Motor neuron (in vitro differentiated cells): Measurements from ENCODE around the gene PRRC1. TPM values are rescaled to one million over a fixed set of nuclear protein-coding genes. Genes with fewer than 3 reads are reported as not detected.
A peak's percentile ranks its signal among the peaks of the same experiment; 100 is the strongest.

Experiments
- ATAC-seq, 8 experiments: fragments of 200-7000 bp; cut with Tn5 transposase; replicated peaks in 6 of 8; 2 replicates each; pipeline ENCODE4 v1.8.0; 2021; ENCODE audit warnings: mild to moderate bottlenecking in 8 of 8, moderate library complexity in 8 of 8
- H3K27ac ChIP-seq, 2 donors: fragments of 250-450 bp; sonication (Bioruptor Pico); 2 replicates each; pipeline ENCODE4 v1.9.0; 2021; ENCODE audit warnings: antibody characterized with exemption in 2 of 2, mild to moderate bottlenecking in 2 of 2, moderate library complexity in 1 of 2
- H3K4me1 ChIP-seq, 2 donors: fragments of 250-450 bp; sonication (Bioruptor Pico); replicated peaks in 1 of 2; 2 replicates each; pipeline ENCODE4 v1.6.1; 2021; ENCODE audit warnings: antibody characterized with exemption in 2 of 2, mild to moderate bottlenecking in 2 of 2, moderate library complexity in 1 of 2
- H3K4me3 ChIP-seq, 5 donors: fragments of 250-450 bp; sonication (Bioruptor Pico); 2 replicates each; pipeline ENCODE4 v1.9.0; 2021; ENCODE audit warnings: antibody characterized with exemption in 5 of 5, mild to moderate bottlenecking in 5 of 5, moderate library complexity in 4 of 5
- WGBS, 10 experiments: fragments of 450-650 bp; shearing (Covaris generic); methylation state at CpG; one replicate each; pipeline ENCODE4 v1.0.0; 2022; 5-methylcytosine and 5-hydroxymethylcytosine counted together
- in situ Hi-C, 9 experiments: fragments of 400-800 bp; cut with MboI; loops; one replicate each; pipeline ENCODE4 v1.15.0; 2021; ENCODE audit warnings: low sequenced_read_pairs in 9 of 9, low pct_unique_long_range_greater_than_20kb in 2 of 9; ENCODE audit not compliant: unreplicated experiment in 9 of 9
- total RNA-seq, 8 experiments: library from RNA; unstranded; fragments of 300-600 nt; gene quantifications; 2 replicates each; pipeline versions ENCODE4 v1.2.3 to v1.2.4, GENCODE V29; 2022

PRRC1 gene
- total RNA-seq, 8 experiments from 2014 or later: 41.2 to 107 (median 56.2) TPM

DNA sequence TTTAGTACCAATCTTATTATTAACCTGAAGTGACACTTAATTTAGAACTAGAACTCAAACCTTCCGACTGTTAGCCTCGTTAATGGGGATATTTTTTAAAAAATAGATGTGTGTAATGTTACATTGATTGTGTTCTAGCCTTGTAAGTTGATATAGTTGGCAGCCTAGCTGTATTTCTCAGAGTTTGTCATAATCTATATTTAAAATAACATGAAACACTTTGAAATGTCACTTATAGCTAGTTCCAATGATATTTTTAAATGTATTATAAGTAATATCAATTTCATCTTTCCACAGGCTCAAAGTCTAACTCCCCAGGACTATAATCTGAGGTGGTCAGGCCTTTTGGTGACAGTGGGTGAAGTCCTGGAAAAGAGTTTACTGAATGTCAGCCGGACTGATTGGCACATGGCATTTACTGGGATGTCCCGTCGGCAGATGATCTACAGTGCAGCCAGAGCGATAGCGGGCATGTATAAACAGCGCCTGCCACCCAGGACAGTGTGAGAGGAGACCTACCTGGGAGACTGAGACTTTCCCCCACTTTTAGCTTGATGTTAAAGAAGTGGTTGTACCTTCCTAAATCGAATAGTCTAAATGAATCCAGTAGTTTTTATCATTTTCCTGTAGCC is 34.1 kb downstream of the PRRC1 start:
- H3K27ac ChIP-seq: no peak overlapping the region
- WGBS, 10 experiments: 89 to 100% (median 96%) methylated on average over 2 to 9 of the region's 9 CpGs
- H3K4me3 ChIP-seq: no peak overlapping the region
- no peaks in the 10 kb centered on the region for H3K4me1 ChIP-seq
- in situ Hi-C loops: loop anchor here in 6 of 9 experiments (25.0 kb wide), 6 partner anchors 186 to 1286 kb away; no protein-coding TSS in a partner anchor
- no peak for ATAC-seq

DNA sequence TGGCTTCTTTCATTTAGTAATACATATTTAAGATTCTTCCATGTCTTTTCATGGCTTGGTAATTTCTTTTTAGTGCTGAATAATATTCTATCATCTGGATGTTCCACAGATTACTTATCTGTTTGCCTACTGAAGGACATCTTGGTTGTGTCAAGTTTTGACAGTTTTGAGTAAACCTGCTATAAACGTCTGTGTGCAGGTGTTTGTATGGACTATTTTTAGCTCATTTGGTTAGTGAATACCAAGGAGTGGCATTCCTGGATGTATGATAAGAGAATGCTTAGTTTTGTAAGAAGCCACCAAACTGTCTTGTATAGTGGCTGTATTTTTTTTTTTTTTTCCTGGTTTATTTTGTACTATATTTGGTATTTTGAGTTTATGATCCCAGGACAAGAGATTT is 38.4 kb downstream of the PRRC1 start:
- WGBS, 10 experiments: 29 to 100% (median 91%) methylated on average over 1 of the region's 1 CpG; no CpG with 5 or more reads in 2 of the 10 experiments
- ATAC-seq: no peak
- Histone ChIP-seq H3K4me1 (no peaks in the 10 kb centered on the region), H3K4me3 (no peak overlapping the region), H3K27ac (no peak overlapping the region)
- in situ Hi-C loops: loop anchor here in 6 of 9 experiments (25.0 kb wide), 6 partner anchors 181 to 1281 kb away; no protein-coding TSS in a partner anchor

DNA sequence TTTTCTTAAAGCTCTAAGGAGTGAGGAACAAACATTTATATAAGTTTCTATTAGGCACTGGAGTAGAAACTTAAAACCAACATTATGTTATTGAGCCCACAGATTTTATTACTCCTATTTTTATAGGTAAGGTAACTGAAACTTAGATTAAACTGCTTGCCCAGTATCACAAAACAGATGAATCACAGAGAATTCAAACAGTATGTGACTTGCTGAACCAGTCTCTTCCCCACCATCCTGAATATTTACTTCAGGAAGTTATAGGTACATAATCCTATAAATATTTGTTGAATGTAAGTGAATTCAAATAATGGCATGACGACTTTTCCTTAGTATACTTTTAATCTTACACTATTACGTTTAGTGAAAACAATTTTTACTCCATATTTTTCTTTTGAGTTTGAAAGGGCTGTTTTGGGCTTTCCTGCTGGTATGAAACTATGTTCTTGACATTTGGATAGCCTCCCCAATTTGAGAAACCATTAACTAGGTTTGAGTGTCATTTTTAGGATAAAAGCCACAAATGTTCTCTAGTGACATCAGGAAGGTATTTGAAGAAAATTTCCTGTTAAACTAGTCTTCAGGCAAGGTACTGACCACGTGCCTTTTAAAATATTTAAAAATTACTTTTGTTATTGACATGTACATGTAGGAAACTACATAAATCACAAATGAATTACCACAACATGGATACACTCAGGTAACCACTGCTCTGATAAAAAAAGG is 39.3 kb downstream of the PRRC1 start:
- 86 to 100% (median 95%) methylated on average over 1 to 3 of the region's 3 CpGs for WGBS, 10 experiments
- Histone ChIP-seq H3K4me1 (no peaks in the 10 kb centered on the region), H3K27ac (no peak overlapping the region), H3K4me3 (no peak overlapping the region)
- in situ Hi-C loops: loop anchor here in 6 of 9 experiments (25.0 kb wide), 6 partner anchors 181 to 1281 kb away; no protein-coding TSS in a partner anchor
- no peak for ATAC-seq

DNA sequence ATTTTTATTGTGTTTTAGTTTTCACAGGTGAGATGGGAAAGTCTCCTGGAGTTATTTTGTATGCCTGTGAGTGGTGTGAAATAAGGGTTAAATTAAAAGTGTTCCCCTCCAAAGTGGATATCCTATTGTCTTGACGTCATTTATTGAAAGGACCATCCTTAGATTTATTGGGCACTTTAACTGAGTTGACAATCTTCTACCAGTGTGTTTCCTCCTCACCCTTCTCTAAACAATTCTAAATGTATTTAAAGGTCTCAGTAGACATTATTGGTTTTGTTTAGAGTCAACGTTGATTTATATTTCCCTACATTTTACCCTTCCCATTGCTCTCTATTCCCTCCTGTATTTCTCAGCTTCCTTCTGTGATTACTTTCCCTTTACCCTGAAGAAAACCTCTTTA is 40.8 kb downstream of the PRRC1 start:
- Histone ChIP-seq H3K4me1 (no peaks in the 10 kb centered on the region), H3K4me3 (no peak overlapping the region), H3K27ac (no peak overlapping the region)
- 55 to 100% (median 66%) methylated on average over 1 to 2 of the region's 2 CpGs; no CpG with 5 or more reads in 1 of the 10 experiments for WGBS, 10 experiments
- ATAC-seq: no peak
- in situ Hi-C loops: loop anchor here in 6 of 9 experiments (25.0 kb wide), 6 partner anchors 179 to 1279 kb away; no protein-coding TSS in a partner anchor

DNA sequence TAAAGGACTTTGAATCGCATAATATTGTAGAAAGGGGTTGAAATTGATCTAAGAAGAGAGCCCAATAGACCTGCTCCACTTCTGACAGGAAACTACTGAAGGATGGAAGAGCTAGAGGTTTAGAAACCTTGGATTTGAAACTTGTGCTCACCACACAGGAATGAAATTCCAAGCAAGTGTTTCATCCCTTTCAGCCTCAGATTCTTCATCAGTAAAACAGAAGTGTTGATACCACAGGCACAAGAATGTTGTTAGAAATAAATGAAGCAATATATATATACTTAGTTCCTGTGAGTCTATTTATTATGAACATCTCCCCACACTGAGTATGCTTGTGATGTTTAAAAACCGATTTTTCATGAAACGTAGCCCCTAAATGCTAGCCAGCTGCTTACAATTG is 43.8 kb downstream of the PRRC1 start:
- in situ Hi-C loops: loop anchor here in 7 of 9 experiments (10.0 to 25.0 kb wide), 8 partner anchors 176 to 1276 kb away; no protein-coding TSS in a partner anchor
- WGBS, 10 experiments: 33 to 100% (median 98%) methylated on average over 1 to 3 of the region's 3 CpGs; no CpG with 5 or more reads in 2 of the 10 experiments
- Histone ChIP-seq H3K27ac (no peak overlapping the region), H3K4me1 (no peaks in the 10 kb centered on the region), H3K4me3 (no peak overlapping the region)
- no peak for ATAC-seq

DNA sequence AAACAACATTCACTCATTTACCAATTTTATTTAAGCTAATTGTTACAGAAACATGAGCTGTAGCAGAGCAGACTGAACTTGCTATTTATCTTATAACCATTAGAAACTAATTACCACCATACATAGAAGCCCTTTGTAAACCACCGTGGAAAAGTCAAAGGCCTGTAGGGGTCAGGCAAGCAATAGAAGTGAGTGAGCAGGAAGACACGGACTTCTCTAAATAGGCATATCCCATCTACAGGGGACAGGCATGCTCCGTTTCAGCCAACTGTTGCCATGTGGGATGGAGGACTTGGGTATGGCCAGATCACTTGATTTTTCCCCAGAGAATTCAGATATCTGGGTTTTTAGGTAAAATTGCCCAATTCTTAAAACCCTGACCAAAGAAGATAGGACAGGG is 44.8 kb downstream of the PRRC1 start:
- Histone ChIP-seq H3K4me1 (peaks cover 3% of the 10 kb centered on the region in 2 donors), H3K4me3 (no peak overlapping the region), H3K27ac (no peak overlapping the region)
- in situ Hi-C loops: loop anchor here in 7 of 9 experiments (10.0 to 25.0 kb wide), 8 partner anchors 175 to 1275 kb away; no protein-coding TSS in a partner anchor
- 0 to 30% (median 0%) methylated on average over 1 to 3 of the region's 3 CpGs; no CpG with 5 or more reads in 1 of the 10 experiments for WGBS, 10 experiments
- peak; percentile 54 to 79 (median 70) for ATAC-seq

DNA sequence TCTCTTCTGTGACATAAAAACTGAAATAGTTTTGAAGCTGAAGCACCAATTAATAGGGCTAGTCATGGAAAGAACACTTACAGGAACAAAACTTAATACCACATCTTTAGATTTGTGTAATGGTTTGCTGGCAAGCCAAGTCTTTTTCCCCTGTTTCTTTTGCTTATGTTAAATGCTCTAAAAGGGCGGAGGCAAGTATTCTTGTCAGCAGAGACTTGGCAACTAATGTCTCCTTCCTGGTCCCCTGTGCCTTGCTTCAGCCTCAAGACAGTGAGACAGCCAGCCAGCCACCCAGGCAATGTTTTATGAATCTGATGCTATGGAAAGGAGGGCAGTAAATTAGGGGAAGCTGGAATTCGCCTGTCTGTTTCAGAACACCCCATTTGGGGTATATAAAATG is 45.7 kb downstream of the PRRC1 start:
- Histone ChIP-seq H3K4me1 (peaks cover 3% of the 10 kb centered on the region in 2 donors), H3K4me3 (no peak overlapping the region), H3K27ac (no peak overlapping the region)
- in situ Hi-C loops: loop anchor here in 7 of 9 experiments (10.0 to 25.0 kb wide), 8 partner anchors 174 to 1274 kb away; no protein-coding TSS in a partner anchor
- ATAC-seq: peak in 3 of 8 experiments; percentile 29 to 70 (median 64)
- WGBS, 10 experiments: 0 to 90% (median 83%) methylated on average over 1 to 2 of the region's 2 CpGs; no CpG with 5 or more reads in 3 of the 10 experiments

DNA sequence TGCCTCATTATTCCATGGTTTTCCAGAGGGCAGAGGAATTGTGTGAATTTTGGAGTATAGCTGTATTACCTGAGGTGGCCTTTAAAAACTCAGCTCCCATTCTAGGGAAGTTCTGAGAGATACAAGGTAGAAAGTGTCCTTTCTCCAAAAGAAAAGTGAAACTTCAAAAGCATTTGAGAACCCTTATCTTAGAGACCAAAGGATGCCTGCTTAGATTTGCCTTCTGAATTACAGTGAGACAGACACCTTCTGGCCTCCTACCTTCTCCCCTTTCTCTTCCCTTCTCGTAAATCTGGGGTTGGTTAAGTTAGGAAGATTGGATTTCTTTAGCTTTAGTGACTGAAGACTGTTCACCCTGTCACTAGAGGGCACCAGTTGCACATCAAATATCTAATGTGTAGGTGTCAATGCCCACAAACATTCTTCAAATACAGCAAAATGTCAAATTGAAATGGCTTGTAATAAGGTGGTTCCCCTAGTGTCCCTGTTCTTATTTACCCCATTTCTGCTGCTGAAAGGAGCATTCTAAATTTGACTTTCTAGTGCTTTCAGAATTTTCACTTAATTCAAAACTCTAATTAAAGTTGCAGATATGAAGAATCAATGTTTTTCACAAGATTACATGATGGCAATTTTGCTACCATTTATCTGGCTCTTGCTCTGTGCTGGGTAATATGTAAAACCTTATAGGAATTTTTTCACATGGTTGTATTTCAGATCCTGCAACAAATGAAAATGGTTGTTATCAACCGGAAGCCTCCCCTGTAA is 46.7 kb downstream of the PRRC1 start:
- Histone ChIP-seq H3K27ac (no peak overlapping the region), H3K4me1 (peaks cover 3% of the 10 kb centered on the region in 2 donors), H3K4me3 (no peak overlapping the region)
- ATAC-seq: peak; percentile 60 to 83 (median 74)
- WGBS, 10 experiments: 50 to 100% (median 61%) methylated on average over 1 to 2 of the region's 2 CpGs; no CpG with 5 or more reads in 2 of the 10 experiments
- in situ Hi-C loops: loop anchor here in 7 of 9 experiments (10.0 to 25.0 kb wide), 8 partner anchors 173 to 1273 kb away; no protein-coding TSS in a partner anchor

DNA sequence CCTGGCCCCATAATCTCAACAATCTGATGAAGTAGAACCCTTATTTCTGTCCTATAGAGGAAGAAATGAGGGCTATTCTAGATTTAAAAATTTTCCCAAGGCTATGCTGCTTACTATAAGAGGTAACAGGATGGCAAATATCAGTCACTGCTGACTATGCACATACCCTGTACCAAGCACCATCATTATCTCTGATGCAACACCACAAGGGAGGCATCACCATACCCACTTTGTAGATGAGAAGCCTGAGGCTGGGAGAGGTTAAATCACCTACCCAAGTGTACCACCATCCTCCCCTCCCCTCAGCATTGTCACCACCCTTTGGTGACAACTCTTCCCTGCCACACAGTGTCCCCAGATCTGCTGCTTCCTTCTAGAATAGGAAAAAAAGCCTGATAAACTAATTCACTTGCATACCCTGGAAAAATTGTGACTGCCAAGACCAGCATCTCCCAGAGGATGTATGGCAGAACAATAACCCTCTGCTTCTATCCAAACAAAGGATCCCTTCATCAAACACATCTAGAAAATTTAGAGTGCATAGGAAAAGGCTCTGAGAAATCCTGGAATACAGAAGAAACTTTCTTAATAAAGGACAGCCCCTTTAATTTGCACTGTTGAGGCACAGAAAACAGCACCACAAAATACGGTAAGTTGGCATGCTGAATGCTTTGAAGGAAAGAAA is 48.3 kb downstream of the PRRC1 start:
- WGBS, 10 experiments: 67 to 100% (median 93%) methylated on average over 1 of the region's 1 CpG; no CpG with 5 or more reads in 2 of the 10 experiments

DNA sequence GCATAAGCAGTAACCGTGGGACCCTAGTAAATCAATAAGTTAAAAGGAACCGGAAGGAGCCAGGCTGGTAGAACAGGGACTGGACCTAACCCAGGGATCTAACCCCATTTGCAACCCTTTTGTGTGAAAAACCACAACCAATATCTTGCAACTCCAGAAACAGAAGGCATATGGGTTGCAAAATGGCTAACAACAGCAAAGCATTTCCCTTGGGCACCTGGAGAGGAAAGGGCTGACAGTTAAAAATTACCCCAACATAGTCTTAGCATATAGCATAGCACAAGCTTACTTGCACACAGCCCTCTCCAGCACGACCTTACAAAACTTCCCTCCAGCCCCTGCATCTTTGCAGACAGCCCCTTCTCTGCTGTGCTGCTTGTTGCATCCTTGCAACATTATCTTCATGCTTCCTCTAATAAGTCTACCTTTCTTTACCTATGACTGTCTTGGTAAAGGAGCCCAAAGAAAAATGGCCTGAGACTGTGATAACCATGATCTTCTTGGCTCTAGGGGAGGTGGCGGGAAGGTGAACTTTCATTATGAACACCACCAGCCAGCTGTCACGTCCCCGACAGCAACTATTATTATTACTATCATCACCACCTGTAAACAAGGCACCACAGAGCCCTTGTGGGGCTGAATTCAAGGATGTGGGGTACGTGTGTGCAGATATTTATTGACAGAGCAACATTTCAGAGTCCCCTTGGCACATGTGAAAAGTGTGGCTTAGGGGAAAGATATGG is 49.8 kb downstream of the PRRC1 start:
- no peak overlapping the region for H3K27ac ChIP-seq
- H3K4me3 ChIP-seq: no peak overlapping the region
- in situ Hi-C loops: loop anchor here in 7 of 9 experiments (10.0 to 25.0 kb wide), 8 partner anchors 170 to 1270 kb away; no protein-coding TSS in a partner anchor
- WGBS, 10 experiments: 40 to 92% (median 84%) methylated on average over 1 to 7 of the region's 7 CpGs
- H3K4me1 ChIP-seq: peaks cover 8% of the 10 kb centered on the region in 2 donors
- no peak for ATAC-seq

More for the DNA sequence above, 48.3 kb downstream of the PRRC1 start:
- ATAC-seq: no peak
- Histone ChIP-seq H3K4me1 (peaks cover 3% of the 10 kb centered on the region in 2 donors), H3K27ac (no peak overlapping the region), H3K4me3 (no peak overlapping the region)
- in situ Hi-C loops: loop anchor here in 7 of 9 experiments (10.0 to 25.0 kb wide), 8 partner anchors 172 to 1272 kb away; no protein-coding TSS in a partner anchor

DNA sequence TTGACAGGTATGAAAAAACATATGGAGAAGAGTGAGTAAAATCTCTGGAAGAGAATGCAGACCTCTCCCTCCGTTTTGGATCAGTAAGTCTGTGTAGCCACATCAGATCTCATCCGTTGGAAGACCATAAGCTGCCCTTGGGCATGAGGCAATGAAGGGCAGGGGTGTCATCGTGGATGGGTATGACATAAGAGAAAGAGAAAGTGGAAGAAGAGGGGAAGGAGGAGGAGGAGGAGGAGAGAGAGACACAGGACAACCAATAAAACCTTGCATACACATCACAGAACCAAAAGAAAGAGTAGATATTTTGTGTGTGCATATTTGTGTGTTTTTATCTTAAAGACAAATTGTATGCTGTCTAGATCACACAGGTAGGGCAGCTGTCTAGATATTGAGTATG is 50.7 kb downstream of the PRRC1 start:
- Histone ChIP-seq H3K4me1 (peaks cover 8 to 10% of the 10 kb centered on the region in 2 donors), H3K27ac (no peak overlapping the region), H3K4me3 (no peak overlapping the region)
- ATAC-seq: no peak
- WGBS, 10 experiments: 4 to 100% (median 65%) methylated on average over 1 to 3 of the region's 3 CpGs
- in situ Hi-C loops: loop anchor here in 7 of 9 experiments (10.0 to 25.0 kb wide), 8 partner anchors 169 to 1269 kb away; no protein-coding TSS in a partner anchor
